ENCODE data around the gene RAB11FIP3. TPM values are rescaled to one million over a fixed set of nuclear protein-coding genes. Genes with fewer than 3 reads are reported as not detected.
"Not testable (repeated sequence)": the region's sequence is repeated elsewhere in the genome, so short reads cannot be mapped to it uniquely, and the experiment has no call there.

Gene RAB11FIP3
- total and polyA plus RNA-seq, 2 donors = 6.8 to 26.7 TPM

DNA sequence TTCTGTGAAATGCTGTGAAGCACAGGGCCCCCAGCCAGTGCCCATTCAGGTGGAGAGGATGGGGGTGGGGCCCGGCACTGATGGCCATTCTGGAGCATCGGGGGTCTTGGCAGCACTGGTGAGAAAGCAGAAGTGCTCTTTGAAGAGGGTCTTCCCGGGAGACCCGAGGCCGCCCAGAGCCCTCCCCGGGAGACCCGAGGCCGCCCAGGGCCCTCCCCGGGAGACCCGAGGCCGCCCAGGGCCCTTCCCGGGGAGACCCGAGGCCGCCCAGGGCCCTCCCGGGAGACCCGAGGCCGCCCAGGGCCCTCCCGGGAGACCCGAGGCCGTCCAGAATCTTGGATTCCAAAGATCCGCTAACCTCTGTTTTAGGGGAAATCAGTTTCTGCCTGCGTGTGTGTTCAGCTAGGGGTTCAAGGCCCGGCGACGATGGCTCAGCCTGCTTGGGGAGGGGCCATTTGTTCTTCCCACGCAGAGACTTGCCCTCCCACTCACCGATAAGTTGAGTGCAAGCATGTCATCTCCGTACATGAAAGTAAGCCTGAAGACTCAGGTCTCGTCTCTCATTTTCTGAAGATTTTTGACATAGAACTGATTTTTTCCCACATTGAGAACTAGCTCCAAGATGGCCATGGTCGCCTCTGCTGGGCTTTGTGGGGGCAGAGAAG lies 66.9 kb downstream of the RAB11FIP3 start:
- Histone ChIP-seq H3K36me3 (ENCODE audit: control insufficient read depth in 2 of 2, insufficient read depth in 2 of 2, low read length in 1 of 2) (peaks cover 15 to 17% of the 10 kb centered on the region in 2 donors), H3K27ac (ENCODE audit: low read depth in 1 of 2, low read length in 1 of 2) (no peak overlapping the region), H3K4me3 (ENCODE audit: low read length in 2 of 2) (no peak overlapping the region), H3K9me3 (ENCODE audit: control insufficient read depth in 2 of 2, insufficient read depth in 1 of 2, low read length in 1 of 2) (no peaks in the 10 kb centered on the region), H3K4me1 (ENCODE audit: control insufficient read depth in 2 of 2, insufficient read depth in 2 of 2, low read length in 2 of 2) (peaks cover 0 to 3% of the 10 kb centered on the region in 2 donors), H3K27me3 (ENCODE audit: control insufficient read depth in 2 of 2, insufficient read depth in 1 of 2, low read length in 1 of 2) (no peaks in the 10 kb centered on the region)
- DNase-seq (ENCODE audit: low read depth in 6 of 9, low spot score in 9 of 9) = no peak
- WGBS = 95% methylated on average over 30 of the region's 30 CpGs

DNA sequence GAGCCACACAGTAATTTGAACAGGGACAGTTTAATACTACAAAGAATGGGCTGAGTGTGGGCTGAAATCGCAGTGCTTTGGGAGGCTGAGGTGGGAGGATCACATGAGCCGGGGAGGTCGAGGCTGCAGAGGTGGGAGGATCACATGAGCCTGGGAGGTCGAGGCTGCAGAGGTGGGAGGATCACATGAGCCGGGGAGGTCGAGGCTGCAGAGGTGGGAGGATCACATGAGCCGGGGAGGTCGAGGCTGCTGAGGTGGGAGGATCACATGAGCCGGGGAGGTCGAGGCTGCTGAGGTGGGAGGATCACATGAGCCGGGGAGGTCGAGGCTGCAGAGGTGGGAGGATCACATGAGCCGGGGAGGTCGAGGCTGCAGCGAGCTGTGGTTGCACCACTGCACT lies 69.2 kb downstream of the RAB11FIP3 start:
- not testable (repeated sequence) for H3K4me3 ChIP-seq (ENCODE audit: low read length in 2 of 2); H3K9me3 ChIP-seq (ENCODE audit: control insufficient read depth in 2 of 2, insufficient read depth in 1 of 2, low read length in 1 of 2); DNase-seq (ENCODE audit: low read depth in 6 of 9, low spot score in 9 of 9); H3K27me3 ChIP-seq (ENCODE audit: control insufficient read depth in 2 of 2, insufficient read depth in 1 of 2, low read length in 1 of 2); H3K27ac ChIP-seq (ENCODE audit: low read depth in 1 of 2, low read length in 1 of 2); H3K4me1 ChIP-seq (ENCODE audit: control insufficient read depth in 2 of 2, insufficient read depth in 2 of 2, low read length in 2 of 2)
- H3K36me3 ChIP-seq (ENCODE audit: control insufficient read depth in 2 of 2, insufficient read depth in 2 of 2, low read length in 1 of 2) = peaks cover 7 to 12% of the 10 kb centered on the region in 2 donors
- 93% methylated on average over 15 of the region's 15 CpGs for WGBS

DNA sequence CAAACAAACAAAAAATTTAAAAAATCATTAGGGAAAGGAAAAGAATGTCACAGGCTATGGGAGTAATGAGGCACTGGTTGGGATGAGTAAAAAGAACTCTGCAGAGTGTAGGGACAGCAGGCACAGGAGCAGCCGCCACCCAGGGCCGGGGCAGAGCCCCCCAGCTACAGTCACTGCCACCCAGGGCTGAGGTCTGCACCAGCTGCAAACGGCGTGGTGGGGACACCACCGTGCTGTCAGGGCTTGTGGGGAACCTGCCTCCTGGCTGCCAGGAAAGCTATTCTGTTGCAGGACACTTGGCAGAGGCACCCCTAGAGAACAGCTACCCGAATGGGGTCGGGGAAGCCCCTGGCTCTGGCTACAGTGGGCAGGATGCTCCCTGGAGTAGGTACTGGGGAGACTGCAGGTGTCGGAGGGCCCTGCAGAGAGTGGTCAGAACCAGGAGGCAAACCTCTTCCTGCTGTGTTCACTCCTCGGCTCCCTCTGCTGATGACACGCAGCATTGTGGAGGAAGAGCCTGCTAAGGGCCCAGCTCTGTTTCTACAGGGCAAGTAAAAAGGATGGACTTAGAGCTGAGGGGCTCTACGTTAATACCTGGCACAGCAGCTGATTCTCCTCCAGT lies 69.8 kb downstream of the RAB11FIP3 start:
- Histone ChIP-seq H3K4me3 (ENCODE audit: low read length in 2 of 2) (no peak overlapping the region), H3K9me3 (ENCODE audit: control insufficient read depth in 2 of 2, insufficient read depth in 1 of 2, low read length in 1 of 2) (no peaks in the 10 kb centered on the region), H3K27ac (ENCODE audit: low read depth in 1 of 2, low read length in 1 of 2) (no peak overlapping the region), H3K36me3 (ENCODE audit: control insufficient read depth in 2 of 2, insufficient read depth in 2 of 2, low read length in 1 of 2) (peaks cover 7 to 8% of the 10 kb centered on the region in 2 donors), H3K27me3 (ENCODE audit: control insufficient read depth in 2 of 2, insufficient read depth in 1 of 2, low read length in 1 of 2) (no peaks in the 10 kb centered on the region), H3K4me1 (ENCODE audit: control insufficient read depth in 2 of 2, insufficient read depth in 2 of 2, low read length in 2 of 2) (peaks cover 0 to 3% of the 10 kb centered on the region in 2 donors)
- peak in 4 of 9 donors; percentile 1 to 51 (median 21) for DNase-seq (ENCODE audit: low read depth in 6 of 9, low spot score in 9 of 9)
- 71% methylated on average over 11 of the region's 11 CpGs for WGBS

DNA sequence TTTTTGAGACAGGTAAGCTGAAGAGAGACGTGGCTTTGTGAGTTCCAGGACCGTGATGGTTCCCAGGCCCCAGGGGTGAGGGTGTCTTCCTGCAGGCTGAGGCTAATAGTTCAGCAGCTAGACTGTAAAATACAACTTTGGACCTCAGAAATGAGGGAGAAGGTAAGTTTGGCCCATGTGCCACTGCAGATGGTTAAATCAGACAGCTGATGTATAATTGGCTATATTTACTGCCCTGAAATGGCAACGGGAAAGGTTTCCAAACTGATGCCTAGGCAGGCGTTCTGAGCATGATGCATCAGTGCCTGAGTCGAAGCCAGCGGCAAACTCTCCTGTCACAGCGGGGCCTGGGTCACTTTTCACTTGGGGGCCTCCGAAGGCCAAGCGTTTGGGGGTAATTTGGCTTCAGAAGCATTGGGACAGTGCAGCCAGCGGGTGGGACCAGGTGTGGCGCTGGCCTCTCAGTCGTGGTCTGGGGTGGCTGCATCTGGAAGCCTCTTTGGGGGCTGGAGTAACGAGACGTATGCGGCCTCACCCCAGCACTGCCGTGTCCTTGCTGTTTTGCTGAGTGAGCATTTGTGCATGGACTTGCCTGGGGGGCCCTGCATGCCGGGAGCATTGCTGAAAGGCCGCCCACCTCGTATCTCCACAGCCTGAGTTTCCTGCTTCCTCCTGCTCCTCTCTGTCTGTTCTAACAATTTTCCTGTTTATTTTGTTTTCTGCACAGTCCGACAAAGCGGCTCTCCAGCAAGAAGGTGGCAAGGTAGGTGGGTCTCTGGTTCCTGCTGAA lies 70.8 kb downstream of the RAB11FIP3 start:
- Histone ChIP-seq H3K27ac (ENCODE audit: low read depth in 1 of 2, low read length in 1 of 2) (no peak overlapping the region), H3K9me3 (ENCODE audit: control insufficient read depth in 2 of 2, insufficient read depth in 1 of 2, low read length in 1 of 2) (no peaks in the 10 kb centered on the region), H3K4me3 (ENCODE audit: low read length in 2 of 2) (no peak overlapping the region), H3K36me3 (ENCODE audit: control insufficient read depth in 2 of 2, insufficient read depth in 2 of 2, low read length in 1 of 2) (peaks cover 5 to 8% of the 10 kb centered on the region in 2 donors), H3K27me3 (ENCODE audit: control insufficient read depth in 2 of 2, insufficient read depth in 1 of 2, low read length in 1 of 2) (no peaks in the 10 kb centered on the region), H3K4me1 (ENCODE audit: control insufficient read depth in 2 of 2, insufficient read depth in 2 of 2, low read length in 2 of 2) (peaks cover 0 to 3% of the 10 kb centered on the region in 2 donors)
- no peak for DNase-seq (ENCODE audit: low read depth in 6 of 9, low spot score in 9 of 9)
- WGBS = 93% methylated on average over 21 of the region's 21 CpGs

DNA sequence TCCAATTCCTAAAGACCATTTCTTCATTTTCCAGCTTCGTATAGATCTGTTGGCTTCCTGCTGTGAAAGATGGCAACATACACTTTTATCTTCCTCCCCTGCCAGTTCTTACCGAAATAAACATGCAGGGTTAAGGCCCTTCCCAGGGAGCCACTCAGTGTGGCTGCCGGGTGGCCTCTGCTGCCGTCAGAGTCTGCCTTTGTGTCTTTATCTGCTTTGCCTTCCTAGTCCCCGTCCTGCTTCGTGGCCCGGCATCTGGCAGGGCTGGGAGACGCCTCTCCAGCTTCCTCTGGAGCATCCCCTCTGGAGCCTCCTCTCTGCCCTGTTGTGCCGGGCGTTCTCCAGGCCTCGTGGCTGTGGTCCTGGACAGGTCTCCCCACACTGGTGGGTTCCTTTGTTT lies 71.8 kb downstream of the RAB11FIP3 start:
- no peaks in the 10 kb centered on the region for H3K27me3 ChIP-seq (ENCODE audit: control insufficient read depth in 2 of 2, insufficient read depth in 1 of 2, low read length in 1 of 2)
- DNase-seq (ENCODE audit: low read depth in 6 of 9, low spot score in 9 of 9) = no peak
- peaks cover 0 to 3% of the 10 kb centered on the region in 2 donors for H3K4me1 ChIP-seq (ENCODE audit: control insufficient read depth in 2 of 2, insufficient read depth in 2 of 2, low read length in 2 of 2)
- no peaks in the 10 kb centered on the region for H3K9me3 ChIP-seq (ENCODE audit: control insufficient read depth in 2 of 2, insufficient read depth in 1 of 2, low read length in 1 of 2)
- WGBS = over 99% methylated on average over 11 of the region's 11 CpGs
- no peak overlapping the region for H3K27ac ChIP-seq (ENCODE audit: low read depth in 1 of 2, low read length in 1 of 2)
- H3K36me3 ChIP-seq (ENCODE audit: control insufficient read depth in 2 of 2, insufficient read depth in 2 of 2, low read length in 1 of 2) = peaks cover 0 to 8% of the 10 kb centered on the region in 2 donors
- H3K4me3 ChIP-seq (ENCODE audit: low read length in 2 of 2) = no peak overlapping the region

- Histone ChIP-seq H3K9me3 (ENCODE audit: control insufficient read depth in 2 of 2, insufficient read depth in 1 of 2, low read length in 1 of 2) (no peaks in the 10 kb centered on the region), H3K36me3 (ENCODE audit: control insufficient read depth in 2 of 2, insufficient read depth in 2 of 2, low read length in 1 of 2) (peaks cover 0 to 8% of the 10 kb centered on the region in 2 donors), H3K27me3 (ENCODE audit: control insufficient read depth in 2 of 2, insufficient read depth in 1 of 2, low read length in 1 of 2) (no peaks in the 10 kb centered on the region), H3K27ac (ENCODE audit: low read depth in 1 of 2, low read length in 1 of 2) (no peak overlapping the region), H3K4me1 (ENCODE audit: control insufficient read depth in 2 of 2, insufficient read depth in 2 of 2, low read length in 2 of 2) (peaks cover 0 to 3% of the 10 kb centered on the region in 2 donors), H3K4me3 (ENCODE audit: low read length in 2 of 2) (no peak overlapping the region)
- no peak for DNase-seq (ENCODE audit: low read depth in 6 of 9, low spot score in 9 of 9)
- WGBS = 97% methylated on average over 12 of the region's 12 CpGs
Observed at GRCh38 chr16:499924-500323, 74.5 kb downstream of the RAB11FIP3 start.

DNA sequence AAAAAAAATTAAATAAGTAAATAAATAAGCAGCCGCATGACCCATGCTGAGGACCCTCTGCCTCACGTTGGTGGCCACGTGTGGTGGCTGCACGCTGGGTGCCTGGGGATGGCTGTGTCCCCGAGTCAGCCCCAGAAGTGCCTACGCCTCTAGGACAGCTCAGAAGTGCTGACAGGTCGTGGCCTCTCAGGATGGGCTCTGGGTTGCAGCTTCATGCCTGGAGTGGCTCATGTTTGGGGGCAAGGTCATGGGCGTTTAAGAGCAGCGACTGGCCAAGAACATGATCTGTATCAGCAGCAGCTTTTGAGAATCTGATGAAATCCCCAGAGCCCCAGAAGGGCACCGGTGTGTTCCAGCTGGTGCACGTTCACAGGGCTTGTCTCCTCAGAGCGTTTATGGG lies 75.3 kb downstream of the RAB11FIP3 start:
- Histone ChIP-seq H3K27ac (ENCODE audit: low read depth in 1 of 2, low read length in 1 of 2) (no peak overlapping the region), H3K36me3 (ENCODE audit: control insufficient read depth in 2 of 2, insufficient read depth in 2 of 2, low read length in 1 of 2) (peaks cover 0 to 11% of the 10 kb centered on the region in 2 donors), H3K9me3 (ENCODE audit: control insufficient read depth in 2 of 2, insufficient read depth in 1 of 2, low read length in 1 of 2) (no peaks in the 10 kb centered on the region), H3K4me1 (ENCODE audit: control insufficient read depth in 2 of 2, insufficient read depth in 2 of 2, low read length in 2 of 2) (no peaks in the 10 kb centered on the region), H3K4me3 (ENCODE audit: low read length in 2 of 2) (no peak overlapping the region), H3K27me3 (ENCODE audit: control insufficient read depth in 2 of 2, insufficient read depth in 1 of 2, low read length in 1 of 2) (no peaks in the 10 kb centered on the region)
- DNase-seq (ENCODE audit: low read depth in 6 of 9, low spot score in 9 of 9) = no peak
- WGBS = 97% methylated on average over 12 of the region's 12 CpGs

DNA sequence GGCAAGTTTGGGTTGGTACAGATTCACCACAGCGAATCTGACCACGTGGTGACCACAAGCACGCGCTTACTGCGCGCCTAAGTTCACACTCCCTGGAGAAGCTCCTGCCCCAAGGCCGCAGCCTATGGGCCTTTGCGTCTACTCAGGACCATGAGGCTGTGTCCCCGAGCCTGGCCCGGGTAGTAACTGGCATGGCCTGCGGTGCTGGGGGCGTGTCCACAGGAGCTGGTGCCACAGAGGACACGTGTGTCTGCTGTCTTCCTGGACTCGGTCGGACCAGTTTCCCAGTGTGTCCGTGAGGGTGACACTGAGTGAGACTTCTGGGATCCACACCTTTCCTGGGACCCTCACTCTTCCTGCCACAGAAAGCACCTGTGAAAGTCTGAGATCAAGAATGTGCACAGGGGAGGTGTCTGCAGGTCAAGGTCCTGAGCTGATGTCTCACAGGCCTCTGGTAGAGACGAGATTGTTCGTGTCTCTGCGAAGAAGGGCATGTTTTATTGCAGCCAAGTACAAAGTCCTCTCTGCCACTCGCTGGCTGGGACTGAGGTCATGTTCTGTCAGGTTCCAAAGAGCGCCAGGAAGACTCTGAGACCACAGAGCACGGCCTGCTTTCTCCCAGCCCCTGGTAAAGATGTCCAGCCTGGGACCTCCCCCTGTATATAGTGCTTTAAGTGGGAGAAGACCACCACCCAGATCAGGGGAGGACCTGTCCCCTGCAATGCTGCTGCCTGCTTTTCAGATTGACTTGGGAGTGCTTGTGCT lies 76.9 kb downstream of the RAB11FIP3 start:
- H3K4me1 ChIP-seq (ENCODE audit: control insufficient read depth in 2 of 2, insufficient read depth in 2 of 2, low read length in 2 of 2) = no peaks in the 10 kb centered on the region
- H3K27ac ChIP-seq (ENCODE audit: low read depth in 1 of 2, low read length in 1 of 2) = no peak overlapping the region
- peaks cover 0 to 14% of the 10 kb centered on the region in 2 donors for H3K36me3 ChIP-seq (ENCODE audit: control insufficient read depth in 2 of 2, insufficient read depth in 2 of 2, low read length in 1 of 2)
- DNase-seq (ENCODE audit: low read depth in 6 of 9, low spot score in 9 of 9) = no peak
- H3K9me3 ChIP-seq (ENCODE audit: control insufficient read depth in 2 of 2, insufficient read depth in 1 of 2, low read length in 1 of 2) = no peaks in the 10 kb centered on the region
- H3K27me3 ChIP-seq (ENCODE audit: control insufficient read depth in 2 of 2, insufficient read depth in 1 of 2, low read length in 1 of 2) = no peaks in the 10 kb centered on the region
- WGBS = 96% methylated on average over 22 of the region's 22 CpGs
- no peak overlapping the region for H3K4me3 ChIP-seq (ENCODE audit: low read length in 2 of 2)

Data from thymus (tissue), 11 donors.